Measurements from ENCODE around the gene TMEM273. TPM values are rescaled to one million over a fixed set of nuclear protein-coding genes. Genes with fewer than 3 reads are reported as not detected.

TMEM273 gene
- total RNA-seq, 1 experiment from 2014 or later, result 0.09 TPM

DNA sequence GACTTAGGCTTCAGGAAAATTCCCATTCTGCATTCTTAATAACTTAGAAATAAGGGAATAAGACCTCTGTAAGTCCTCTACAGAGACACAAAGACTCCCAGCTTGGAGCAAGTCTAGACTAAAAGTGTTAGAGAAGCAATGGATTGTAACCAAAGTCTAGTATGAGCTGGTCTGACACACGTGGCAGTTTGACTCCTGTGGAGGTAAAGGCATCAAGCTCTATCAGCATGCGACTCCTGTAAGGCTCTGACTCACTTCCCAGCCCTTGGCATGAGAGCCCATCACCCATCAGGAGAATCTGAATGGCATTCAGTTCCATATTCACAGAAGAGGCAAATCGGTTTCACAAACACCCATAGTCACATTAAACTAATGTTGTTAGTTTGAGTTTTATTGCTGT, 68.4 kb downstream of the TMEM273 start:
- CTCF ChIA-PET, result interaction anchor here (1.4 to 1.5 kb wide), 3 partner anchors 12 to 45 kb away, joined by 3 to 7 read pairs (median 4); no protein-coding TSS in a partner anchor
- H3K4me3 Mint-ChIP-seq, result no peak overlapping the region

DNA sequence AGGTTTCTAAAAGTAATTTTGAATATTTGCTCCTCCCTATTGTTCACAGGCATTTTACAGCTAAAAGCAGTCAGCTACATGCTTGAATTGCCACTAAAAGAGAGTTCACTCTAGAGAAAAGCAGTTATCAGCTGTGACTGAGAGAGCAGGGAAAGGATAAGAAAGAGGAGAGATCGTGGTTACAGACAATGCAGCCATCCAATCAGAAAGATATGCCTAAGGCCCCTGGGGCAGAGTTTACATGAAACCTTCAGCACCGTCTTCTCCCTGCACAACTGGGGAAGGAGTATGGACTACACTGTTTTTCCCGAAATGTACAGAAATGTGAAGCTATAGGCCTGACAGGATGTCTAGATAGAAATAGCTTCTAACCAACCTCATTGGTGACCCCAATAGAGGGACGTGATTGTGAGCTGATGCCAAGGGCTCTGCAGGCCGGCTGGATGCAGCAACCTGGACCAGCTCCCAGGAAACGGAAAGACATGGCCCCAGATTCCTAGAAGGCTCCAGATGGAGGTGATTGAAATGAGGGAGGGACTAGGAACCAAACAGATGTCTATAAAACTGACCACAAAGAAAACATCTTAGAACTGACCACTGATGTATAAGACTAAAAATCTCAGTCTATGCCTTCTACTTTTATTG, 69.6 kb downstream of the TMEM273 start:
- POLR2A ChIA-PET, result no interaction called here
- TF ChIP-seq, protein P1, sequence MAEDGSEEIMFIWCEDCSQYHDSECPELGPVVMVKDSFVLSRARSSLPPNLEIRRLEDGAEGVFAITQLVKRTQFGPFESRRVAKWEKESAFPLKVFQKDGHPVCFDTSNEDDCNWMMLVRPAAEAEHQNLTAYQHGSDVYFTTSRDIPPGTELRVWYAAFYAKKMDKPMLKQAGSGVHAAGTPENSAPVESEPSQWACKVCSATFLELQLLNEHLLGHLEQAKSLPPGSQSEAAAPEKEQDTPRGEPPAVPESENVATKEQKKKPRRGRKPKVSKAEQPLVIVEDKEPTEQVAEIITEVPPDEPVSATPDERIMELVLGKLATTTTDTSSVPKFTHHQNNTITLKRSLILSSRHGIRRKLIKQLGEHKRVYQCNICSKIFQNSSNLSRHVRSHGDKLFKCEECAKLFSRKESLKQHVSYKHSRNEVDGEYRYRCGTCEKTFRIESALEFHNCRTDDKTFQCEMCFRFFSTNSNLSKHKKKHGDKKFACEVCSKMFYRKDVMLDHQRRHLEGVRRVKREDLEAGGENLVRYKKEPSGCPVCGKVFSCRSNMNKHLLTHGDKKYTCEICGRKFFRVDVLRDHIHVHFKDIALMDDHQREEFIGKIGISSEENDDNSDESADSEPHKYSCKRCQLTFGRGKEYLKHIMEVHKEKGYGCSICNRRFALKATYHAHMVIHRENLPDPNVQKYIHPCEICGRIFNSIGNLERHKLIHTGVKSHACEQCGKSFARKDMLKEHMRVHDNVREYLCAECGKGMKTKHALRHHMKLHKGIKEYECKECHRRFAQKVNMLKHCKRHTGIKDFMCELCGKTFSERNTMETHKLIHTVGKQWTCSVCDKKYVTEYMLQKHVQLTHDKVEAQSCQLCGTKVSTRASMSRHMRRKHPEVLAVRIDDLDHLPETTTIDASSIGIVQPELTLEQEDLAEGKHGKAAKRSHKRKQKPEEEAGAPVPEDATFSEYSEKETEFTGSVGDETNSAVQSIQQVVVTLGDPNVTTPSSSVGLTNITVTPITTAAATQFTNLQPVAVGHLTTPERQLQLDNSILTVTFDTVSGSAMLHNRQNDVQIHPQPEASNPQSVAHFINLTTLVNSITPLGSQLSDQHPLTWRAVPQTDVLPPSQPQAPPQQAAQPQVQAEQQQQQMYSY (CRISPR knock-in tag; IDR thresholded peaks at IDR 0.05), result no peak
- TF ChIP-seq ZNF671 (CRISPR knock-in tag; IDR thresholded peaks at IDR 0.05), result no peak
- no peak for TF ChIP-seq ELF4 (CRISPR knock-in tag; IDR thresholded peaks at IDR 0.05; ENCODE audit: low read depth)
- no peak for TF ChIP-seq FOXJ3 (CRISPR knock-in tag; IDR thresholded peaks at IDR 0.05; ENCODE audit: borderline replicate concordance)
- TF ChIP-seq, protein P2, sequence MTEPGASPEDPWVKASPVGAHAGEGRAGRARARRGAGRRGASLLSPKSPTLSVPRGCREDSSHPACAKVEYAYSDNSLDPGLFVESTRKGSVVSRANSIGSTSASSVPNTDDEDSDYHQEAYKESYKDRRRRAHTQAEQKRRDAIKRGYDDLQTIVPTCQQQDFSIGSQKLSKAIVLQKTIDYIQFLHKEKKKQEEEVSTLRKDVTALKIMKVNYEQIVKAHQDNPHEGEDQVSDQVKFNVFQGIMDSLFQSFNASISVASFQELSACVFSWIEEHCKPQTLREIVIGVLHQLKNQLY (CRISPR knock-in tag; IDR thresholded peaks at IDR 0.05), result no peak
- no peak for TF ChIP-seq MXD4 (CRISPR knock-in tag; IDR thresholded peaks at IDR 0.05; ENCODE audit: borderline replicate concordance)
- no peak for TF ChIP-seq CBFB (CRISPR knock-in tag; IDR thresholded peaks at IDR 0.05; ENCODE audit: low read depth)
- TF ChIP-seq GRHL2 (CRISPR knock-in tag; IDR thresholded peaks at IDR 0.05; ENCODE audit: insufficient replicate concordance, severe bottlenecking), result no peak
- TF ChIP-seq, protein P3, sequence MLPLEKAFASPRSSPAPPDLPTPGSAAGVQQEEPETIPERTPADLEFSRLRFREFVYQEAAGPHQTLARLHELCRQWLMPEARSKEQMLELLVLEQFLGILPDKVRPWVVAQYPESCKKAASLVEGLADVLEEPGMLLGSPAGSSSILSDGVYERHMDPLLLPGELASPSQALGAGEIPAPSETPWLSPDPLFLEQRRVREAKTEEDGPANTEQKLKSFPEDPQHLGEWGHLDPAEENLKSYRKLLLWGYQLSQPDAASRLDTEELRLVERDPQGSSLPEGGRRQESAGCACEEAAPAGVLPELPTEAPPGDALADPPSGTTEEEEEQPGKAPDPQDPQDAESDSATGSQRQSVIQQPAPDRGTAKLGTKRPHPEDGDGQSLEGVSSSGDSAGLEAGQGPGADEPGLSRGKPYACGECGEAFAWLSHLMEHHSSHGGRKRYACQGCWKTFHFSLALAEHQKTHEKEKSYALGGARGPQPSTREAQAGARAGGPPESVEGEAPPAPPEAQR (CRISPR knock-in tag; IDR thresholded peaks at IDR 0.05), result no peak
- no peak for TF ChIP-seq ATF1 (CRISPR knock-in tag; IDR thresholded peaks at IDR 0.05)
- no peak for TF ChIP-seq TEAD1 (CRISPR knock-in tag; IDR thresholded peaks at IDR 0.05)
- TF ChIP-seq, protein P4, sequence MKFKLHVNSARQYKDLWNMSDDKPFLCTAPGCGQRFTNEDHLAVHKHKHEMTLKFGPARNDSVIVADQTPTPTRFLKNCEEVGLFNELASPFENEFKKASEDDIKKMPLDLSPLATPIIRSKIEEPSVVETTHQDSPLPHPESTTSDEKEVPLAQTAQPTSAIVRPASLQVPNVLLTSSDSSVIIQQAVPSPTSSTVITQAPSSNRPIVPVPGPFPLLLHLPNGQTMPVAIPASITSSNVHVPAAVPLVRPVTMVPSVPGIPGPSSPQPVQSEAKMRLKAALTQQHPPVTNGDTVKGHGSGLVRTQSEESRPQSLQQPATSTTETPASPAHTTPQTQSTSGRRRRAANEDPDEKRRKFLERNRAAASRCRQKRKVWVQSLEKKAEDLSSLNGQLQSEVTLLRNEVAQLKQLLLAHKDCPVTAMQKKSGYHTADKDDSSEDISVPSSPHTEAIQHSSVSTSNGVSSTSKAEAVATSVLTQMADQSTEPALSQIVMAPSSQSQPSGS (CRISPR knock-in tag; IDR thresholded peaks at IDR 0.05; ENCODE audit: borderline replicate concordance, low read depth), result no peak
- no peak for TF ChIP-seq TCF7 (CRISPR knock-in tag; IDR thresholded peaks at IDR 0.05; ENCODE audit: low read depth)
- TF ChIP-seq, protein P5, sequence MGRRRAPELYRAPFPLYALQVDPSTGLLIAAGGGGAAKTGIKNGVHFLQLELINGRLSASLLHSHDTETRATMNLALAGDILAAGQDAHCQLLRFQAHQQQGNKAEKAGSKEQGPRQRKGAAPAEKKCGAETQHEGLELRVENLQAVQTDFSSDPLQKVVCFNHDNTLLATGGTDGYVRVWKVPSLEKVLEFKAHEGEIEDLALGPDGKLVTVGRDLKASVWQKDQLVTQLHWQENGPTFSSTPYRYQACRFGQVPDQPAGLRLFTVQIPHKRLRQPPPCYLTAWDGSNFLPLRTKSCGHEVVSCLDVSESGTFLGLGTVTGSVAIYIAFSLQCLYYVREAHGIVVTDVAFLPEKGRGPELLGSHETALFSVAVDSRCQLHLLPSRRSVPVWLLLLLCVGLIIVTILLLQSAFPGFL (CRISPR knock-in tag; IDR thresholded peaks at IDR 0.05; ENCODE audit: borderline replicate concordance), result no peak
- Mint-ChIP-seq H3K27me3 (ENCODE audit: low read depth) (peaks cover 20% of the 10 kb centered on the region), H3K4me3 (no peak overlapping the region), H3K9me3 (peaks cover 13% of the 10 kb centered on the region), H3K4me1 (0 out of 2 replicates have a peak, but pooled peaks cover 2% of the 10 kb centered on the region), H3K27ac (no peak overlapping the region), H3K36me3 (no peaks in the 10 kb centered on the region)
- ATAC-seq (no peak), DNase-seq (ENCODE audit: low spot score) (no peak)
- CTCF ChIA-PET, result interaction anchor here (1.3 to 1.4 kb wide), 2 partner anchors 43 to 46 kb away, joined by 3 to 4 read pairs; no protein-coding TSS in a partner anchor

More for the DNA sequence above, 68.4 kb downstream of the TMEM273 start:
- H3K36me3 Mint-ChIP-seq, result no peaks in the 10 kb centered on the region
- H3K9me3 Mint-ChIP-seq, result peaks cover 24% of the 10 kb centered on the region
- no peak for DNase-seq (ENCODE audit: low spot score)
- peaks cover 8% of the 10 kb centered on the region for H3K27me3 Mint-ChIP-seq (ENCODE audit: low read depth)
- H3K27ac Mint-ChIP-seq, result no peak overlapping the region
- no peak for ATAC-seq
- H3K4me1 Mint-ChIP-seq, result 0 out of 2 replicates have a peak, but pooled peaks cover 2% of the 10 kb centered on the region
- TF ChIP-seq, protein P6, sequence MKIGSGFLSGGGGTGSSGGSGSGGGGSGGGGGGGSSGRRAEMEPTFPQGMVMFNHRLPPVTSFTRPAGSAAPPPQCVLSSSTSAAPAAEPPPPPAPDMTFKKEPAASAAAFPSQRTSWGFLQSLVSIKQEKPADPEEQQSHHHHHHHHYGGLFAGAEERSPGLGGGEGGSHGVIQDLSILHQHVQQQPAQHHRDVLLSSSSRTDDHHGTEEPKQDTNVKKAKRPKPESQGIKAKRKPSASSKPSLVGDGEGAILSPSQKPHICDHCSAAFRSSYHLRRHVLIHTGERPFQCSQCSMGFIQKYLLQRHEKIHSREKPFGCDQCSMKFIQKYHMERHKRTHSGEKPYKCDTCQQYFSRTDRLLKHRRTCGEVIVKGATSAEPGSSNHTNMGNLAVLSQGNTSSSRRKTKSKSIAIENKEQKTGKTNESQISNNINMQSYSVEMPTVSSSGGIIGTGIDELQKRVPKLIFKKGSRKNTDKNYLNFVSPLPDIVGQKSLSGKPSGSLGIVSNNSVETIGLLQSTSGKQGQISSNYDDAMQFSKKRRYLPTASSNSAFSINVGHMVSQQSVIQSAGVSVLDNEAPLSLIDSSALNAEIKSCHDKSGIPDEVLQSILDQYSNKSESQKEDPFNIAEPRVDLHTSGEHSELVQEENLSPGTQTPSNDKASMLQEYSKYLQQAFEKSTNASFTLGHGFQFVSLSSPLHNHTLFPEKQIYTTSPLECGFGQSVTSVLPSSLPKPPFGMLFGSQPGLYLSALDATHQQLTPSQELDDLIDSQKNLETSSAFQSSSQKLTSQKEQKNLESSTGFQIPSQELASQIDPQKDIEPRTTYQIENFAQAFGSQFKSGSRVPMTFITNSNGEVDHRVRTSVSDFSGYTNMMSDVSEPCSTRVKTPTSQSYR (CRISPR knock-in tag; IDR thresholded peaks at IDR 0.05), result no peak
- TF ChIP-seq TEAD4 (CRISPR knock-in tag; IDR thresholded peaks at IDR 0.05), result no peak
- TF ChIP-seq, protein P5 (CRISPR knock-in tag; IDR thresholded peaks at IDR 0.05; ENCODE audit: borderline replicate concordance), result no peak
- TF ChIP-seq MXD4 (CRISPR knock-in tag; IDR thresholded peaks at IDR 0.05; ENCODE audit: borderline replicate concordance), result no peak
- POLR2A ChIA-PET, result no interaction called here
